Glomerular visceral epithelial cell (primary cell): ENCODE data around the gene DRD4.

ENCODE experiments used
- DNase-seq: peaks from one replicate; pipeline ENCODE4 v3.0.0-alpha.2; 2016; ENCODE audit errors: extremely low spot score

The DRD4 gene

DNA sequence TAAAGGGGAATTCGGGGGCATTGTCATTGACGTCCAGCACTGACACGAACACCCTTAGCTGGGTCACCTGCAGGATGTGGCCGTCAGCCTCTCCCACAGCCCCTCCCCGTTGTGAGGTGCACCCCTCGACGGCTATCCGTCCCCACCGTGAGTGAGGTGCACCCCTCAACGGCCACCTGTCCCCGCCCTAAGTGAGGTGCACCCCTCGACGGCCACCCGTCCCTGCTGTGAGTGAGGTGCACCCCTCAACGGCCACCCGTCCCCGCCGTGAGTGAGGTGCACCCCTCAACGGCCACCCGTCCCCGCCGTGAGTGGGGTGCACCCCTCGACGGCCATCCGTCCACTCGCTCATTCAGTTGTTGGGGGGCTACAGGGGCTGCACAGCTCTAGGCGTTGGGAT is 15.2 kb upstream of the DRD4 start:
- no peak for DNase-seq

DNA sequence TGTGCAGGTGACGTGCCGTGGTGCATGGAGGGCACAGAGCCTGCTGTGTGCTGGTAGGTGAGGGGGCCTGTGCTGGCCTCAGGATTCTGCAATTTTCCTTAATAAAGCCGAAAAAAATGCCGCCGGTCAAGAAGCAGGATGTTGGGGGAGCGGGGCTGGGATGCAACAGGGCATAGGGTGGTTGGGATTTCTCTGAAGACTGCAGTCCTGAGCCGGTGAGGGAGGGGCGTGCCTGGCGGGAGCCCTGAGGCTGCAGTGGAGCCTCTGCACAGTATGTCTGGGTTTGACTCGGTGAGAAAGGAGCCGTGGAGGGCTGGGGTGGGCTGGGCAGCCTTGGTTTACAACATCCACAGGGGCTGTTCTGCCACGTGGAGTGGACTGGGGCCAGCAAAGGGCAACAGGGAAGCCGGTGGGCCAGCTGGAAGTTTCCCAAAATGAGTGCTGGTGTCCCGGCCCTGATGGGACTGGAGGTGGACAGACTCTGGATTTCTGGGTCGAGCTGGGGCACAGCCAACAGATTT is 13.7 kb upstream of the DRD4 start:
- DNase-seq, result no peak

DNA sequence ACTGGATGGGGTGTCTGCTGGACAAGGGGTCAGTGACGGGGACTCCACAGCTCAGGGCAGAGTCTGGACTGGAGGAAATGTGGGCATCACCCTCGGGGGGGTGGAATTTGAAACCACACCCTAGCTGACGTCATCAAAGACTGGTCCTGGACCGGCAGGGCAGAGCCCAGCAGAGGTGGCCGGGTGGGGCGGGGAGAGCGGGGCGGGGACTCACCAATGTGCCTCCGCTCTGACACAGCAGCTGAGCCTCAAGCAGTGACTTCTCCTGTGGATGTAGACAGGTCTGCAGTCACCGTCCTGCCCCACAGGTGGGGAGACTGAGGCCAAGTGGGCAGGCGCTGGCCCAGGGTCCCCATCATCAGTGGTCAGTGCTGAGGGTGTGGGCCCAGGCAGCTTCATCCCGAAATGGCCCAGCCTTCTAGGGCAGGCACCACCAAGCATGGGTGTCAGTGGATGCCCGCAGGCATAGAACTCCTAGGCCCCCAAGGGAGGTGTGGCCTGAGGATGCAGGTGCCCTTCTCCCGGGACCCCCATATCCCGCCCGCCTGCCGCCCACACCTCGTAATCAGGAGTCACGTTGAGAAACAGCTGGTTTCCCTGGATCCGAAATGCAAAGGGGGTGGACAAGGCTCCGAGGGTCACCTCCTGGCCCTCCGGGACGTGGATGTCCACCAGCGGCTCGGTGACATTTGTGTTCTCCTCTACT is 12.9 kb upstream of the DRD4 start:
- peak; percentile 31 for DNase-seq

DNA sequence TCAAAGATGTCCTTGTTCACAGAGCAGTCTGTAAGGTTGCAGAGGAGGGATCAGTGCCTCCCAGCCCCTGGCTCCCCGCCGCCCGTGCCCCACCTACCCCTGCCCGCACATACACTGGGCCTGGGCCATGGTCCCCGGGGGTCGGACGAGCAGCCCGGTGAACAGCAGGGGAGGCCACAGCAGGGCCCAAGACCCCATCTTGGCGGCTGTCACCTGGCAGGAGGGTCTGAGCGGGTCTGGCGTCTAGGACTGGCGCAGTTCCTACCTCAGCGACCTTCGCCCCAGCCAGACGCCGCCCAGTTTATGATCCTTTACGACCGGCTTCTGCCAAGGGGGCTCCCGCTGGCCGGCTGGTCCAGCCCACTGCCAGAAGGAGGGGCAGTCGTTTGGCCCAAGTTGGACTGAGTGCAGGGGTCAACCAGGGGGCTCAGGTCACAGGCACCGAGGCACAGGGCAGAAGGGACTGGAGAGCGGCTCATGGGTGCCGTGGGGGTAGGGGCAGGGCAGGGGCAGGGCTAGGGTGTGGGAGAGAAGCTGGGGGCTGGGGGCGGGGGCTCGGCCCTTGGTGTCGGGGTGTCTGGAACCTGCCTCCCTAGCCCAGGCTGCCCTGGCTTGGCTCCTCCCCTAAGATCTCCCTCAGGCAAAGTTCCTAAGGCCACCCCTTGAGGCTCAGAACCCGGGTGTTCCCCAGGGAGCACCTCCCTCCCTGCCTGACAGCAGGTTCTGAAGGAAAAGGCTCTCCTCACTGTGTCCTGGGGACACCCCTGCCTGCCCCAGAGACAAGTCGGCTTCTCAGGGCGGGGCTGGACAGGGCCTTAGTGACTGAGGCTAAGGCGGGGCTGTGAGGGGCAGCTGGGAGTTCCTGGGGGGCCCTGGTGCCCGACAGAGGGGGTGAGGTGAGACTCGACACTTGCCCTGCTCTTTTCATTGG is 12.1 kb upstream of the DRD4 start, which contains the start of gene CDHR5:
TSS of gene CDHR5 (minus strand) at position 251 of the 931 bp plus-strand sequence. CDS start at position 198, 53 bp downstream.
- DNase-seq, result no peak

DNA sequence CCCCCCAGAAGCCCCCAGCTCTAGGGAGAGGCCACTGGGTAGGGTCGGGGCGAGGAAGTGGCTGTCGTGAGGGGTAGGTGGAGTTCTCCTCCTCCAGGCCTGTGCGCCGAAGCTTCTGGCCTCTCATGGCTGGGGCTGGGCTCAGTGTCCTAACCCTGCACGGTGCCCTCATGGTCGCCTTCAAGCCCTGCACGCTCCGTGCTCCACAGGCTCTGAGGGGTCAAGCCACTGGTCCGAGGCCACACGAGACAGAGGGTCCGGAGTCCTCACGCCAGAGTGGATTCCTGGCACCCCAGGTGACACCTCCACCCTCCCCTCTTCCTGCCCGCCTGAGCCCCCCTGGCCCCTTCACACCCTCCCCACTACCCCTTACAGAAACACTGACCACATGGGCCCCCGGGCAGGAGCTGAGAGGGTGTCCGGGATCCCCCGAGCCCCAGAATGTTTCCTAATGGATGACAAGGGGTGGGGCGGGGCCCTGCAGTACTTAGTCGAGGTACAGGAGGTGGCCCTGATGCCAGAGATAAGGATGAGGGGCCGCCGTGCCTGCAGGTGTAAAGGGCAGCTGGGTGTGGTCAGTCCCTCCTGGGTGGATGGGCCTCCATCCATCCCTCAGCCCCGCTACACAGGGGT is 11.3 kb upstream of the DRD4 start:
- DNase-seq, result no peak

DNA sequence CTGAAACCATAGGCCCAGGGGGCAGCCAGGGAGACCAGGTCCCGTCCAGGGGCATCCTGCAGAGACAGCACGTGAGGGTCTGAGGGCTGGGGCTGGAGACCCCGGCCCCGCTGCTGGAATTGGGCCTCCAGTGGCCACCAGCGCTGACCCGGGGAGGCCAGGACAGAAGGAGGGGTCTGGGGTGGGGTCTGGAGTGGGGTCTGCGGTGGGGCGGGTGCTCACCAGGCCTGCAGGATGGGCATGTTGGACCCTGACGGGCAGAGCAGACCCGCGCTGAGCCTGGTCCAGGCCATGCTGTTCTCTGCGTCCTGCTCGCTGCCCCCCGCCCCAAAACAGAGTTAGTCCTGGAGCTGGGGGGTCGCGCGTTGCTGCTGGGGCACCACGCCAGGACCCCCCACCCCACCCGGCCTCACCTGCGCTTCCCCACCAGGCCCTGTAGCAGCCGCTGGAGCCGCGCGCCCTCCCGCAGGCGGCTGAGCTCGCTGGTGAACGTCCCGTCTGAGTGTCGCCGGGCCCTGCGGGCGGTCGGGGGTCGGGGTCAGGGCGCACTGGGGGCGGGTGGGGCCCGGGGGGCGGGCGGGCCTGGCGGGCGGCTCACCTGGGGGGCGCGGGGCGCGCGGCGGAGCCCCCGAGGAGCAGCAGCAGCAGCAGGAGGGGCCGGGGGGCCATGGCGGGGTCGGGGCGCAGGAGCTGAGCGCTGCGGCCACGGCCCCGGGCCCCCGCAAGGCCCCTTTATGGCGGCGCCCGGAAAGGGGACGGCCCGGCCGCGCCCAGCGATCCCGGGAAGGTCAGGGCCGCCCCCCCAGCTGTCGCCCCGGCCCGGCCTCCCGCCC is 10.4 kb upstream of the DRD4 start, which contains the start of gene SCT:
TSS of gene SCT (minus strand) at position 707 of the 833 bp plus-strand sequence. CDS start at position 669, 38 bp downstream.
- DNase-seq, result no peak

DNA sequence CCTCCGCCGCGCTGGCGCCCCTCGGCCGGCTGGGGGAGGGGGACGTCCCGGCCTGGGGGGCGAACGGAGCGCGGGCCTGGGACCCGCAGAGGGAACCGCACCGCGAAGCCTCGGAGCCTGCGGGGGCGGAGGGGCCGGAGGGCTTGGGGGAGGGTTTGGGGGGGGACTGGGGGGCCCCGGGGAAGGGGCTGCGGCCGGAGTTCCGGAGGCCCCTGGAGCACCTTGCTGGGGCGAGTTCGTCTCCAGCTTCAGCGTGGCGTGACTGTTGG is 9.8 kb upstream of the DRD4 start:
- DNase-seq, result no peak

DNA sequence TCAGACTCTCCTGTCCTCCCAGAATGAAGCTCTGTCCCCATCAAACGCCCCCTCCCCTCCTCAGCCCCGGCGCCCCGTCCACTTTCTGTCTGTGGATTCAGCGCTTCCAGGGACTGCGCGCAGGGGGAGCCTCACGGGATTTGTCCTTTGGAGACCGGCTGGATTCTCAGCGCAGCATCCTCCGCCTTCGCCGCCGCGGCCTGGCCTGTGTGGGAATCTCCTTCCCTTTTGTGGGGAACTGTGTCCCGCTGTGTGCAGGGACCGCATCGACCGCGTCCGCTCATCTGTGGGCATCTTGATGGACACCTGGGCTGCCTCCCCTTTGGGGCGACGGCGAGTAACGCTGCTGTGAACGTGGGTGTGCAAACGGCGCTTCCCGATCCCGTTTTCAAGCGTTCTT is 9.0 kb upstream of the DRD4 start:
- no peak for DNase-seq

DNA sequence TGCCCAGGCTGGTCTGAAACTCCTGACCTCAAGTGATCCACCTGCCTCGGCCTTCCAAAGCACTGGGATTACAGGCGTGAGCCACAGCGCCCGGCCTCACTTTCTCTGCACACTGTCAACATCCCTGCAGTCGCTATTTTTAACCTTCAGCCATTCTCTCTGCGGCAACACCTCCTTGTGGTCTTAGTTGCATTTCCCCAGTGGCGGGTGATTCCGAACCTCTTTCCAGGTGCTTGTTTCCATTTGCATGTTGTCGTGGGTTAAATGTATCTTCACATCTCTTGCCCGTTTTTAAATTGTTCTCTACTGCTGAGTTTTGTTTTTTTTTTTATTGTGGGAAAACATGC is 7.9 kb upstream of the DRD4 start:
- no peak for DNase-seq

DNA sequence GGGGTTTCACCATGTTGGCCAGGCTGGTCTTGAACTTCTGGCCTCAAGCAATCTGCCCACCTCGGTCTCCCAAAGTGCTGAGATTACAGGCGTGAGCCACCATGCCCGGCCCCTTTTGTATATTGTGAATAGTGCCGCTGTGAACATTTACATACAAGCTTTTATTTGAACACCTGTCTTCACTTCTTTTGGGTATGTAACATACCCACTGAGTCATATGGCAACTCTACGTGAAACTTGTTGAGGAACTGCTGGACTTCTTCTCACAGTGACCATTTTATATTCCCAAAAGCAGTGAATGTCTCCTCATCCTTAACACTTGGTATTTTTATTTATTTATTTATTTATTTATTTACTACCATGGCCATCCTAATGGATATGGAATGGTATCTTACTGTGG is 6.2 kb upstream of the DRD4 start:
- DNase-seq, result no peak

DNA sequence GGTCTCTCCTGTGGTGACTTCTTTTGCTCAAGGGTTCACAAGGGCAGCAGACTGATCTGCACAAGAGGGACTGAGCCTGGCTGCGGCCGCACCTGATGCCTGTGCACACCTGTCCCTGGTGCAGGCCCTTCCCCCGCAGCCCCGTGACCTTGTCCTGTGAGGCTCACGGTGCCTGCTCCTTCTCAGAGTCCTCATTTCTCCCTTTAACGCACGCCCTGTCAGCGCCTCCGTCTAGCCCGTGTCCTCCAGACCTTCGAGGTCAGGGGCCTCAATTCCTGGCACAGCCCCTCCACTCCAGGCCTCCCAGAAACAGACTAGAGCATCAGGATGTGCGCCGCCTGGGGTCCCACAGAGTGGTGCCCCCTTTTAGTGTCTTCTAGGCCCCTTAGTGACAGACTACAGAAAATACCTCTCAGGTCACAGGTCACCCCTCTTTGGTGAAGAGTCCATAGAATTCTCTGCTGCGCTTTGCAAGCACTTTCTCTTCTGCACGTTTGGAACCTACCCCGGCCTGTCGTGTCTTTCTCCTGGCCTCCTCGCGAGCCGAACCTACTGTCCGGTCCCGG is 1.0 kb upstream of the DRD4 start:
- no peak for DNase-seq

DNA sequence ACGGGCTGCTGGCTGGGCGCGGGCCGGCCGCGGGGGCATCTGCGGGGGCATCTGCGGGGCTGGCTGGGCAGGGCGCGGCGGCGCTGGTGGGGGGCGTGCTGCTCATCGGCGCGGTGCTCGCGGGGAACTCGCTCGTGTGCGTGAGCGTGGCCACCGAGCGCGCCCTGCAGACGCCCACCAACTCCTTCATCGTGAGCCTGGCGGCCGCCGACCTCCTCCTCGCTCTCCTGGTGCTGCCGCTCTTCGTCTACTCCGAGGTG is 194 bp downstream of the DRD4 start:
- no peak for DNase-seq

DNA sequence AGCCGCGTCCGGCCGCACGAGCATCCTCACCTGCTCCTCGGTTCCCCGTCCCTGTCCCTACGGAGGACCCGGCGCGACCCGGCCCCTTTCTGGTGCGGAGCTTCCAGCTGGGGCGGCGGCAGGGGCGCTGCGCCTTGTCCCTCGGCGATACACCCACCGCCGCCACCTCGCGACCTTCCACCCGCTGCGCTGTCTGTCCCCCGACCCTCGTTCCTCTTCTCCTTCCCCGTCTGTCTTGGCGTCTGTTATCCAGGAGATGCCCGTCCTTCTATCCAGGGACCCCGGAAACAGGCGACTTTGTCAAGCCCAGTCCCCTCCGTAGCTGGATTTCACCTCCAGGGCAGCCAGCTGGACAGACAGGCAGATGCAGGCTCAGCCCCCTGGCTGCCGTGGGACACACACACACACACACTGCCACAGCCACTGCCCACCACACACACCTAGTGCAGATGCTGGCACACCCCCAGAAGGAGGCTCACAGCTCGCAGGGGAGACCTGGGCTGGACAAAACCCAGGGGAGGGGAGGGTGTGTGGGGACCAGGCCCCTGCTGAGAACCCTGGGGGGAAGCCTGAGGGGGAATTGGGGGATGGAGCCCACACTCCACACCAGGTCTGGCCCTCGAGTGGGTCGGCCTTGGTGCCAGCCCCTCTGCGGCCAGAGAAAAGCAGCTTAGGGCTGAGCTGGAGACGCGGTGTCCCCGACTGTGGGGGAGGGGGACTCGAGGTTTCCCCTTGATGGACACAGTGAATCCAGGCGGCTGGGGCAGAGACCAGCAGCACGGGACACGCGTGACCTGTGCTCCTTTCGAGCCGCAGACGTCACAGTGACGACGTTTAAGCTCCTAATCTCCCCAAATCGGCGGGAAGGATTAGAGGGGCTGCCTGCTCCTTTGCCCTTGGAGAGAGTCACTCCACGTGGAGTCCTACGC is 788 bp downstream of the DRD4 start:
- no peak for DNase-seq

DNA sequence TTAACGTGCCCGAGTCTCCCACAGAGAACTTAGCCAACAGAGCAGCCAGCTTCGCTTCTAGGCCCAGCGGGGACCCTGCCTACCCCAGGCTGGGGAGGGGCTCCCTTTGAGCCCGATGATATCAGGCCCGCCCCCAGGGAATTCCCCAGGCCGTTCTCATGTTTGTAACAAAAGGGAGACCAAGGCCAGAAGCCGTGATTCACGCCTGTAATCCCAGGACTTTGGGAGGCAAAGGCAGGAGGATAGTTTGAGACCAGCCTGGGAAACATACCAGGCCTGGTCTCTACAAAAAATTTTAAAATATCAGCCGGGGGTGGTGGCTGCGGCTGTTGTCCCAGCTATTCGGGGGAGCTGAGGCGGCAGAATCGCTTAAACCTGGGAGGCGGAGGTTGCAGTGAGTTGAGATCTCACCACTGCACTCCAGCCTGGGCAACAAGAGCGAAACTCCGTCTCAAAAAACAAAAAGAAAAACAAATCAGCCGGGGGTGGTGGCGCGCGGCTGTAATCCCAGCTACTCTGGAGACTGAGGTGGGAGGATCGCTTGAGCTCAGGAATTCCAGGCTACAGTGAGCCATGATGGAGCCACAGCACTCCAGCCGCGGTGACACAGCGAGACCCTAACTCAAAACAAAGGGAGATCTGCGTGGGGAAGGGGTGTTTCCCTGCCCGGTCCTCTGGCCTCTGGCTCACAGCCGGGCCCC is 1.7 kb downstream of the DRD4 start:
- no peak for DNase-seq

DNA sequence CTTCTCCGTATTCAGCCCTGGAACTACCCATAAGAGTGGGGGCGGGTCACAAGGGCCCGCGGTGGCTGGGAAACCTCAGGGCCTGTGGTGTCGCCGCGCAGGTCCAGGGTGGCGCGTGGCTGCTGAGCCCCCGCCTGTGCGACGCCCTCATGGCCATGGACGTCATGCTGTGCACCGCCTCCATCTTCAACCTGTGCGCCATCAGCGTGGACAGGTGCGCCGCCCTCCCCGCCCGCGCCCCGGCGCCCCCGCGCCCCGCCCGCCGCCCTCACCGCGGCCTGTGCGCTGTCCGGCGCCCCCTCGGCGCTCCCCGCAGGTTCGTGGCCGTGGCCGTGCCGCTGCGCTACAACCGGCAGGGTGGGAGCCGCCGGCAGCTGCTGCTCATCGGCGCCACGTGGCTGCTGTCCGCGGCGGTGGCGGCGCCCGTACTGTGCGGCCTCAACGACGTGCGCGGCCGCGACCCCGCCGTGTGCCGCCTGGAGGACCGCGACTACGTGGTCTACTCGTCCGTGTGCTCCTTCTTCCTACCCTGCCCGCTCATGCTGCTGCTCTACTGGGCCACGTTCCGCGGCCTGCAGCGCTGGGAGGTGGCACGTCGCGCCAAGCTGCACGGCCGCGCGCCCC is 2.4 kb downstream of the DRD4 start:
- DNase-seq, result no peak

DNA sequence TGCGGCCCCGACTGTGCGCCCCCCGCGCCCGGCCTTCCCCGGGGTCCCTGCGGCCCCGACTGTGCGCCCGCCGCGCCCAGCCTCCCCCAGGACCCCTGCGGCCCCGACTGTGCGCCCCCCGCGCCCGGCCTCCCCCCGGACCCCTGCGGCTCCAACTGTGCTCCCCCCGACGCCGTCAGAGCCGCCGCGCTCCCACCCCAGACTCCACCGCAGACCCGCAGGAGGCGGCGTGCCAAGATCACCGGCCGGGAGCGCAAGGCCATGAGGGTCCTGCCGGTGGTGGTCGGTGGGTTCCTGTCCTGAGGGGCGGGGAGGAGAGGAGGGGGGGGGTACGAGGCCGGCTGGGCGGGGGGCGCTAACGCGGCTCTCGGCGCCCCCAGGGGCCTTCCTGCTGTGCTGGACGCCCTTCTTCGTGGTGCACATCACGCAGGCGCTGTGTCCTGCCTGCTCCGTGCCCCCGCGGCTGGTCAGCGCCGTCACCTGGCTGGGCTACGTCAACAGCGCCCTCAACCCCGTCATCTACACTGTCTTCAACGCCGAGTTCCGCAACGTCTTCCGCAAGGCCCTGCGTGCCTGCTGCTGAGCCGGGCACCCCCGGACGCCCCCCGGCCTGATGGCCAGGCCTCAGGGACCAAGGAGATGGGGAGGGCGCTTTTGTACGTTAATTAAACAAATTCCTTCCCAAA is 3.1 kb downstream of the DRD4 start:
- no peak for DNase-seq

DNA sequence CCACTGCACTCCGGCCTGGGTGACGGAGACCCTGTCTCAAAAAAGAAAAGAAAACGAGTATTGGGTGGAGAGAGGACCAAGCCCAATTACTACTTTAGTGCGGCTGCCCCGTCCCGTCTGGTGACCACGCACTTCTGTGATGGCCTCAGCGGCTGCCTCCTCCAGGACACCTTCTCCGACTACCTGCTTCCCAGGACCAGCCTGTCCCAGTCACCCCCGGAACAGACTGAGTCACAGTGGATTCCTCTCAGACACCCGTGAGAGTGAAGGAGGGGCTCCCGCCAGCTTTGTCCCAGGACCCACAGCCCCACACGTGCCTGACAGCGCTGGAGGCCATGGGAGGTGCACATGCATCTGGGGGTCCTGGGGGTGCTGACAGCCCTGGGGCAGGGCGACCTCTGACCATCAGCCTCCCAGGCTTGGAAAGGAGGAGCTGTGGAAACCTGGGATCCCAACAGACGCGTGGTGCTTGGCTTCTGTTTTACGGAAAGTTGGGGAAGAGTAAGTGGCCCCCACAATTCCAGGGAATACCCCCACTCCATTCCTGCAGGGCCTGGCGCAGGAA is 4.8 kb downstream of the DRD4 start:
- DNase-seq, result no peak

DNA sequence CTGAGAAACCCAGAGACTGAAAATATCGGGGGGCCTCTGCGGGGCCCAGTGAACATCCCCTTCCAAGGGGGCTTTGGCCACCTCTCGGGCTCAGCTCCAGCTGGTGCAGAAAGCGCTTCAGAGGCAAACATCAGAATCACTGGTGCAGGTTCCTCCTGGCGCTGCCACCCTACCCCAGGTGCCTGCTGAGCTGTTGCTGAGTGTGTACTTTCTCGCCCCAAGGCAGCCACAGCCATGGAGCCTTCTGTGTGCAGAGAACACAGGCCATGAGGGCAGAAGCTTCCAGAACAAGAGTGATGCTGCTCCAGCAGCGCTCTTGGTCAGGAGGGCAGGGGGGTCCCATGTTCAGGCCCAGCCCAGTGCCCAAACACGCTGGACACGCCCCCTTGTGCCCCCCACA is 6.3 kb downstream of the DRD4 start:
- no peak for DNase-seq
